HEK293 (cell line): ENCODE results near the gene APLP2.

Experiments
- FEZF1 ChIP-seq: fragments of 450-650 bp; formaldehyde crosslinking; IDR thresholded peaks from 2 replicates; pipeline ENCODE4 v1.5.1; 2016; ENCODE audit warnings: missing biosample characterization, missing genetic modification characterization
- GLI2 ChIP-seq: fragments of 450-650 bp; formaldehyde crosslinking; IDR thresholded peaks from 2 replicates; pipeline ENCODE4; 2017; ENCODE audit warnings: missing biosample characterization, missing genetic modification characterization, low read depth, borderline replicate concordance
- OSR2 ChIP-seq: fragments of 450-650 bp; formaldehyde crosslinking; IDR thresholded peaks from 2 replicates; pipeline ENCODE4 v1.5.1; 2016; ENCODE audit warnings: missing biosample characterization, missing genetic modification characterization
- ZBTB1 ChIP-seq: fragments of 450-650 bp; formaldehyde crosslinking; IDR thresholded peaks from 2 replicates; pipeline ENCODE4 v1.5.1; 2016; ENCODE audit warnings: missing biosample characterization, missing genetic modification characterization
- ZIC2 ChIP-seq: fragments of 450-650 bp; formaldehyde crosslinking; IDR thresholded peaks from 2 replicates; pipeline ENCODE4 v1.5.1; 2016; ENCODE audit warnings: missing biosample characterization, missing genetic modification characterization
- ZNF16 ChIP-seq: fragments of 450-650 bp; formaldehyde crosslinking; IDR thresholded peaks from 2 replicates; pipeline ENCODE4 v1.5.1; 2016; ENCODE audit warnings: low read depth, missing biosample characterization, missing genetic modification characterization
- ZNF19 ChIP-seq: fragments of 450-650 bp; formaldehyde crosslinking; IDR thresholded peaks from 2 replicates; pipeline ENCODE4; 2016; ENCODE audit warnings: missing biosample characterization, missing genetic modification characterization, low read depth
- ZNF292 ChIP-seq: fragments of 450-650 bp; formaldehyde crosslinking; IDR thresholded peaks from 2 replicates; pipeline ENCODE4 v1.5.1; 2016; ENCODE audit warnings: low read depth, missing biosample characterization, missing genetic modification characterization, borderline replicate concordance
- ZNF354C ChIP-seq: fragments of 450-650 bp; formaldehyde crosslinking; IDR thresholded peaks from 2 replicates; pipeline ENCODE4 v1.5.1; 2016; ENCODE audit warnings: missing biosample characterization, missing genetic modification characterization, low read depth, borderline replicate concordance
- ZNF366 ChIP-seq: fragments of 450-650 bp; formaldehyde crosslinking; conservative IDR thresholded peaks from 2 replicates; pipeline ENCODE4 v1.5.1; 2016; ENCODE audit warnings: missing biosample characterization, missing genetic modification characterization
- ZNF473 ChIP-seq: fragments of 450-650 bp; formaldehyde crosslinking; IDR thresholded peaks from 2 replicates; pipeline ENCODE4 v1.5.1; 2017; ENCODE audit warnings: missing biosample characterization, missing genetic modification characterization
- ZNF544 ChIP-seq: fragments of 450-650 bp; formaldehyde crosslinking; IDR thresholded peaks from 2 replicates; pipeline ENCODE4 v1.5.0; 2017; ENCODE audit warnings: missing biosample characterization, missing genetic modification characterization
- ZNF549 ChIP-seq: fragments of 450-650 bp; IDR thresholded peaks from 2 replicates; pipeline ENCODE4 v1.5.1; 2018; ENCODE audit warnings: missing biosample characterization, missing genetic modification characterization, mild to moderate bottlenecking, inconsistent platforms, moderate library complexity
- ZNF626 ChIP-seq: fragments of 450-650 bp; sonication (Bioruptor Pico); formaldehyde crosslinking; IDR thresholded peaks from 2 replicates; pipeline ENCODE4 v1.5.1; 2018; ENCODE audit warnings: missing biosample characterization, missing genetic modification characterization, inconsistent platforms
- ZNF660 ChIP-seq: fragments of 450-650 bp; IDR thresholded peaks from 2 replicates; pipeline ENCODE4 v1.5.1; 2018; ENCODE audit warnings: missing biosample characterization, mild to moderate bottlenecking, missing genetic modification characterization
- ZNF707 ChIP-seq: fragments of 450-650 bp; formaldehyde crosslinking; IDR thresholded peaks from 2 replicates; pipeline ENCODE4 v1.5.1; 2016; ENCODE audit warnings: missing biosample characterization, missing genetic modification characterization
- ZNF747 ChIP-seq: fragments of 450-650 bp; formaldehyde crosslinking; IDR thresholded peaks from 2 replicates; pipeline ENCODE4 v1.5.1; 2016; ENCODE audit warnings: missing biosample characterization, missing genetic modification characterization
- ZNF768 ChIP-seq: fragments of 450-650 bp; formaldehyde crosslinking; IDR thresholded peaks from 2 replicates; pipeline ENCODE4 v1.5.1; 2018; ENCODE audit warnings: missing biosample characterization, mild to moderate bottlenecking, missing genetic modification characterization
- ZNF791 ChIP-seq: fragments of 450-650 bp; formaldehyde crosslinking; IDR thresholded peaks from 2 replicates; pipeline ENCODE4 v1.5.1; 2016; ENCODE audit warnings: missing biosample characterization, missing genetic modification characterization
- ZNF843 ChIP-seq: fragments of 450-650 bp; formaldehyde crosslinking; IDR thresholded peaks from 2 replicates; pipeline ENCODE4 v1.5.1; 2016; ENCODE audit warnings: missing biosample characterization, missing genetic modification characterization
- ZSCAN30 ChIP-seq: fragments of 450-650 bp; IDR thresholded peaks from 2 replicates; pipeline ENCODE4 v1.5.1; 2018; ENCODE audit warnings: missing biosample characterization, mild to moderate bottlenecking, missing genetic modification characterization, moderate library complexity
- TF ChIP-seq, protein P1 (sequence below): fragments of 450-650 bp; formaldehyde crosslinking; IDR thresholded peaks from 2 replicates; pipeline ENCODE4 v1.5.1; 2016; ENCODE audit warnings: missing biosample characterization, missing genetic modification characterization
- TF ChIP-seq, protein P2 (sequence below): fragments of 450-650 bp; formaldehyde crosslinking; IDR thresholded peaks from 2 replicates; pipeline ENCODE4 v1.5.1; 2016; ENCODE audit warnings: missing biosample characterization, missing genetic modification characterization
- TF ChIP-seq, protein P3 (sequence below): fragments of 450-650 bp; formaldehyde crosslinking; IDR thresholded peaks from 2 replicates; pipeline ENCODE4 v1.5.1; 2016; ENCODE audit warnings: missing biosample characterization, missing genetic modification characterization
- TF ChIP-seq, protein P4 (sequence below): fragments of 450-650 bp; formaldehyde crosslinking; IDR thresholded peaks from 2 replicates; pipeline ENCODE4 v1.5.1; 2016; ENCODE audit warnings: missing biosample characterization, missing genetic modification characterization, borderline replicate concordance
- TF ChIP-seq, protein P5 (sequence below): fragments of 450-650 bp; formaldehyde crosslinking; IDR thresholded peaks from 2 replicates; pipeline ENCODE4 v1.5.1; 2016; ENCODE audit warnings: missing biosample characterization, missing genetic modification characterization
- TF ChIP-seq, protein P6 (sequence below): fragments of 450-650 bp; formaldehyde crosslinking; IDR thresholded peaks from 2 replicates; pipeline ENCODE4 v1.5.1; 2017; ENCODE audit warnings: missing biosample characterization, missing genetic modification characterization
- TF ChIP-seq, protein P7 (sequence below): fragments of 450-650 bp; formaldehyde crosslinking; optimal IDR thresholded peaks from 2 replicates; pipeline ENCODE3; 2016; ENCODE audit warnings: missing biosample characterization, mild to moderate bottlenecking, missing genetic modification characterization

Gene APLP2

DNA sequence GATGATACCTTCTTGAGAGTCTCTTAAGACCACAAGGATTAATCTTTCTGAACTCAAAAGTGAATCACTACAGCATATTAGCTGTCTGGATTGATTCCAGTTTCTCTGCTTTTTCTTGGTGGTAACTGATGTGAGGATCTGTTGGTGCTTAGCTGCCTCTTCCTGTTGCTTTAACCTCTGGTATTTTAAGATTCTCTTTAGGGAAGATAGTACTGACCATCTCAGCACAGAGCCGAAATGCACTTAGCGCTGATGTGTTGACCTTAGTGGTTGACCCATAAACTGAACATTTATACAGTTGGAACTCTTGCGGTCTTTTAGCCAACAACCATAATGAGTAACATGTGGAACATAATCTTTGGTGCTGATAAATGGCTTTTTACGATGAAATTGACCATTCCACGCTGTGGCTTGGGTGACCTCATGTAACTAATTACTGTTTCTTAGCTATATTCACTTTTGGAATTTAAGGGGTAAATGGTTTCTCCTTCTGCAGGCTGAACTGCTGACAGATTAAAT is 33.7 kb downstream of the APLP2 start (continued):
- TF ChIP-seq ZNF791 (tag by site-specific recombination) (no peak), ZNF843 (tag by site-specific recombination) (peak; percentile 97), GLI2 (tag by site-specific recombination) (peak; percentile 82), ZNF549 (tag by site-specific recombination) (no peak), ZNF473 (tag by site-specific recombination) (no peak), OSR2 (peak; percentile 96), ZBTB1 (tag by site-specific recombination) (no peak; the same call in 1 of the 2 replicates), ZNF768 (tag by site-specific recombination) (no peak), ZNF544 (tag by site-specific recombination) (no peak), ZNF707 (tag by site-specific recombination) (no peak), ZNF19 (tag by site-specific recombination) (no peak), ZNF354C (tag by site-specific recombination) (no peak), ZNF292 (tag by site-specific recombination) (no peak), ZIC2 (tag by site-specific recombination) (no peak), ZNF747 (tag by site-specific recombination) (no peak), ZNF660 (tag by site-specific recombination) (no peak), ZNF366 (tag by site-specific recombination) (peak; percentile 92), ZNF16 (no peak), FEZF1 (peak; percentile 98), ZSCAN30 (tag by site-specific recombination) (peak; percentile 45; the same call in 1 of the 2 replicates), ZNF626 (tag by site-specific recombination) (no peak)
- TF ChIP-seq, protein P1, sequence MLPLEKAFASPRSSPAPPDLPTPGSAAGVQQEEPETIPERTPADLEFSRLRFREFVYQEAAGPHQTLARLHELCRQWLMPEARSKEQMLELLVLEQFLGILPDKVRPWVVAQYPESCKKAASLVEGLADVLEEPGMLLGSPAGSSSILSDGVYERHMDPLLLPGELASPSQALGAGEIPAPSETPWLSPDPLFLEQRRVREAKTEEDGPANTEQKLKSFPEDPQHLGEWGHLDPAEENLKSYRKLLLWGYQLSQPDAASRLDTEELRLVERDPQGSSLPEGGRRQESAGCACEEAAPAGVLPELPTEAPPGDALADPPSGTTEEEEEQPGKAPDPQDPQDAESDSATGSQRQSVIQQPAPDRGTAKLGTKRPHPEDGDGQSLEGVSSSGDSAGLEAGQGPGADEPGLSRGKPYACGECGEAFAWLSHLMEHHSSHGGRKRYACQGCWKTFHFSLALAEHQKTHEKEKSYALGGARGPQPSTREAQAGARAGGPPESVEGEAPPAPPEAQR (tag by site-specific recombination) = no peak
- TF ChIP-seq, protein P2, sequence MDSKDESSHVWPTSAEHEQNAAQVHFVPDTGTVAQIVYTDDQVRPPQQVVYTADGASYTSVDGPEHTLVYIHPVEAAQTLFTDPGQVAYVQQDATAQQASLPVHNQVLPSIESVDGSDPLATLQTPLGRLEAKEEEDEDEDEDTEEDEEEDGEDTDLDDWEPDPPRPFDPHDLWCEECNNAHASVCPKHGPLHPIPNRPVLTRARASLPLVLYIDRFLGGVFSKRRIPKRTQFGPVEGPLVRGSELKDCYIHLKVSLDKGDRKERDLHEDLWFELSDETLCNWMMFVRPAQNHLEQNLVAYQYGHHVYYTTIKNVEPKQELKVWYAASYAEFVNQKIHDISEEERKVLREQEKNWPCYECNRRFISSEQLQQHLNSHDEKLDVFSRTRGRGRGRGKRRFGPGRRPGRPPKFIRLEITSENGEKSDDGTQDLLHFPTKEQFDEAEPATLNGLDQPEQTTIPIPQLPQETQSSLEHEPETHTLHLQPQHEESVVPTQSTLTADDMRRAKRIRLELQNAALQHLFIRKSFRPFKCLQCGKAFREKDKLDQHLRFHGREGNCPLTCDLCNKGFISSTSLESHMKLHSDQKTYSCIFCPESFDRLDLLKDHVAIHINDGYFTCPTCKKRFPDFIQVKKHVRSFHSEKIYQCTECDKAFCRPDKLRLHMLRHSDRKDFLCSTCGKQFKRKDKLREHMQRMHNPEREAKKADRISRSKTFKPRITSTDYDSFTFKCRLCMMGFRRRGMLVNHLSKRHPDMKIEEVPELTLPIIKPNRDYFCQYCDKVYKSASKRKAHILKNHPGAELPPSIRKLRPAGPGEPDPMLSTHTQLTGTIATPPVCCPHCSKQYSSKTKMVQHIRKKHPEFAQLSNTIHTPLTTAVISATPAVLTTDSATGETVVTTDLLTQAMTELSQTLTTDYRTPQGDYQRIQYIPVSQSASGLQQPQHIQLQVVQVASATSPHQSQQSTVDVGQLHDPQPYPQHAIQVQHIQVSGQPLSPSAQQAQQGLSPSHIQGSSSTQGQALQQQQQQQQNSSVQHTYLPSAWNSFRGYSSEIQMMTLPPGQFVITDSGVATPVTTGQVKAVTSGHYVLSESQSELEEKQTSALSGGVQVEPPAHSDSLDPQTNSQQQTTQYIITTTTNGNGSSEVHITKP (tag by site-specific recombination) = peak; percentile 85
- TF ChIP-seq, protein P3, sequence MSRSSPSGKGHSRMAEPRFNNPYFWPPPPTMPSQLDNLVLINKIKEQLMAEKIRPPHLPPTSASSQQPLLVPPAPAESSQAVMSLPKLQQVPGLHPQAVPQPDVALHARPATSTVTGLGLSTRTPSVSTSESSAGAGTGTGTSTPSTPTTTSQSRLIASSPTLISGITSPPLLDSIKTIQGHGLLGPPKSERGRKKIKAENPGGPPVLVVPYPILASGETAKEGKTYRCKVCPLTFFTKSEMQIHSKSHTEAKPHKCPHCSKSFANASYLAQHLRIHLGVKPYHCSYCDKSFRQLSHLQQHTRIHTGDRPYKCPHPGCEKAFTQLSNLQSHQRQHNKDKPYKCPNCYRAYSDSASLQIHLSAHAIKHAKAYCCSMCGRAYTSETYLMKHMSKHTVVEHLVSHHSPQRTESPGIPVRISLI (tag by site-specific recombination) = no peak
- TF ChIP-seq, protein P4, sequence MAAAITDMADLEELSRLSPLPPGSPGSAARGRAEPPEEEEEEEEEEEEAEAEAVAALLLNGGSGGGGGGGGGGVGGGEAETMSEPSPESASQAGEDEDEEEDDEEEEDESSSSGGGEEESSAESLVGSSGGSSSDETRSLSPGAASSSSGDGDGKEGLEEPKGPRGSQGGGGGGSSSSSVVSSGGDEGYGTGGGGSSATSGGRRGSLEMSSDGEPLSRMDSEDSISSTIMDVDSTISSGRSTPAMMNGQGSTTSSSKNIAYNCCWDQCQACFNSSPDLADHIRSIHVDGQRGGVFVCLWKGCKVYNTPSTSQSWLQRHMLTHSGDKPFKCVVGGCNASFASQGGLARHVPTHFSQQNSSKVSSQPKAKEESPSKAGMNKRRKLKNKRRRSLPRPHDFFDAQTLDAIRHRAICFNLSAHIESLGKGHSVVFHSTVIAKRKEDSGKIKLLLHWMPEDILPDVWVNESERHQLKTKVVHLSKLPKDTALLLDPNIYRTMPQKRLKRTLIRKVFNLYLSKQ (tag by site-specific recombination) = no peak
- TF ChIP-seq, protein P5, sequence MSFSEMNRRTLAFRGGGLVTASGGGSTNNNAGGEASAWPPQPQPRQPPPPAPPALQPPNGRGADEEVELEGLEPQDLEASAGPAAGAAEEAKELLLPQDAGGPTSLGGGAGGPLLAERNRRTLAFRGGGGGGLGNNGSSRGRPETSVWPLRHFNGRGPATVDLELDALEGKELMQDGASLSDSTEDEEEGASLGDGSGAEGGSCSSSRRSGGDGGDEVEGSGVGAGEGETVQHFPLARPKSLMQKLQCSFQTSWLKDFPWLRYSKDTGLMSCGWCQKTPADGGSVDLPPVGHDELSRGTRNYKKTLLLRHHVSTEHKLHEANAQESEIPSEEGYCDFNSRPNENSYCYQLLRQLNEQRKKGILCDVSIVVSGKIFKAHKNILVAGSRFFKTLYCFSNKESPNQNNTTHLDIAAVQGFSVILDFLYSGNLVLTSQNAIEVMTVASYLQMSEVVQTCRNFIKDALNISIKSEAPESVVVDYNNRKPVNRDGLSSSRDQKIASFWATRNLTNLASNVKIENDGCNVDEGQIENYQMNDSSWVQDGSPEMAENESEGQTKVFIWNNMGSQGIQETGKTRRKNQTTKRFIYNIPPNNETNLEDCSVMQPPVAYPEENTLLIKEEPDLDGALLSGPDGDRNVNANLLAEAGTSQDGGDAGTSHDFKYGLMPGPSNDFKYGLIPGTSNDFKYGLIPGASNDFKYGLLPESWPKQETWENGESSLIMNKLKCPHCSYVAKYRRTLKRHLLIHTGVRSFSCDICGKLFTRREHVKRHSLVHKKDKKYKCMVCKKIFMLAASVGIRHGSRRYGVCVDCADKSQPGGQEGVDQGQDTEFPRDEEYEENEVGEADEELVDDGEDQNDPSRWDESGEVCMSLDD = no peak
- TF ChIP-seq, protein P6, sequence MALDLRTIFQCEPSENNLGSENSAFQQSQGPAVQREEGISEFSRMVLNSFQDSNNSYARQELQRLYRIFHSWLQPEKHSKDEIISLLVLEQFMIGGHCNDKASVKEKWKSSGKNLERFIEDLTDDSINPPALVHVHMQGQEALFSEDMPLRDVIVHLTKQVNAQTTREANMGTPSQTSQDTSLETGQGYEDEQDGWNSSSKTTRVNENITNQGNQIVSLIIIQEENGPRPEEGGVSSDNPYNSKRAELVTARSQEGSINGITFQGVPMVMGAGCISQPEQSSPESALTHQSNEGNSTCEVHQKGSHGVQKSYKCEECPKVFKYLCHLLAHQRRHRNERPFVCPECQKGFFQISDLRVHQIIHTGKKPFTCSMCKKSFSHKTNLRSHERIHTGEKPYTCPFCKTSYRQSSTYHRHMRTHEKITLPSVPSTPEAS (tag by site-specific recombination) = no peak
- TF ChIP-seq, protein P7, sequence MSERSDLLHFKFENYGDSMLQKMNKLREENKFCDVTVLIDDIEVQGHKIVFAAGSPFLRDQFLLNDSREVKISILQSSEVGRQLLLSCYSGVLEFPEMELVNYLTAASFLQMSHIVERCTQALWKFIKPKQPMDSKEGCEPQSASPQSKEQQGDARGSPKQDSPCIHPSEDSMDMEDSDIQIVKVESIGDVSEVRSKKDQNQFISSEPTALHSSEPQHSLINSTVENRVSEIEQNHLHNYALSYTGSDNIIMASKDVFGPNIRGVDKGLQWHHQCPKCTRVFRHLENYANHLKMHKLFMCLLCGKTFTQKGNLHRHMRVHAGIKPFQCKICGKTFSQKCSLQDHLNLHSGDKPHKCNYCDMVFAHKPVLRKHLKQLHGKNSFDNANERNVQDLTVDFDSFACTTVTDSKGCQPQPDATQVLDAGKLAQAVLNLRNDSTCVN (tag by site-specific recombination) = no peak
